GM12891 (cell line): ENCODE measurements around the gene BPI.

Experiments used
- DNase-seq: peaks from one replicate; pipeline ENCODE4 v3.0.0; 2011; ENCODE audit warnings: low spot score; ENCODE audit not compliant: insufficient read length
- FAIRE-seq: peaks from 2 replicates; lab custom pipeline; 2011; peaks lifted over from hg19 to GRCh38; lab: Jason Lieb, UNC
- PAX5 ChIP-seq: IDR thresholded peaks from 2 replicates; pipeline ENCODE4 v1.6.1; 2011; ENCODE audit warnings: low read length, moderate library complexity, mild to moderate bottlenecking; ENCODE audit not compliant: insufficient read depth, severe bottlenecking
- POLR2A ChIP-seq: IDR thresholded peaks from 2 replicates; pipeline ENCODE4 v1.6.1; 2011; ENCODE audit warnings: low read depth, low read length, control low read depth
- POLR2AphosphoS5 ChIP-seq: IDR thresholded peaks from 2 replicates; pipeline ENCODE4 v1.6.1; 2011; ENCODE audit warnings: low read depth, low read length, control low read depth
- POU2F2 ChIP-seq: IDR thresholded peaks from 2 replicates; pipeline ENCODE4 v1.6.1; 2011; ENCODE audit warnings: low read depth, mild to moderate bottlenecking, control low read depth, low read length, moderate library complexity
- SPI1 ChIP-seq: IDR thresholded peaks from 2 replicates; pipeline ENCODE4 v1.6.1; 2011; ENCODE audit warnings: low read depth, low read length, control low read depth
- TAF1 ChIP-seq: IDR thresholded peaks from 2 replicates; pipeline ENCODE4 v1.6.1; 2011; ENCODE audit warnings: low read depth, low read length, control low read depth

The BPI gene

DNA sequence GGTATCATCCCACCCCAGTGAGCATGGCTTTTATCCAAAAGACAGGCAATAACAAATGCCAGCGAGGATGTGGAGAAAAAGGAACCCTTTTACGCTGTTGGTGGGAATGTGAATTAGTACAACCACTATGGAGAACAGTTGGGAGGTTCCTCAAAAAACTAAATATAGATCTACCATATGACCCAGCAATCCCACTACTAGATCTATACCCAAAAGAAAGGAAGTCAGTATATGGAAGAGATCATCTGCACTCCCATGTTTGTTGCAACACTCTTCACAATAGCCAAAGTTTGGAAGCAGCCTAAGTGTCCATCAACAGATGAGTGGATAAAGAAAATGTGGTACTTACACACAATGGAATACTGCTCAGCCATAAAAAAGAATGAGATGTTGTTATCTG lies 37.5 kb upstream of the BPI start:
- no peak for TF ChIP-seq TAF1
- TF ChIP-seq PAX5: no peak
- no peak for TF ChIP-seq POLR2AphosphoS5
- TF ChIP-seq SPI1: no peak
- no peak for TF ChIP-seq POLR2A
- TF ChIP-seq POU2F2: no peak
- DNase-seq (no peak), FAIRE-seq (no peak)

DNA sequence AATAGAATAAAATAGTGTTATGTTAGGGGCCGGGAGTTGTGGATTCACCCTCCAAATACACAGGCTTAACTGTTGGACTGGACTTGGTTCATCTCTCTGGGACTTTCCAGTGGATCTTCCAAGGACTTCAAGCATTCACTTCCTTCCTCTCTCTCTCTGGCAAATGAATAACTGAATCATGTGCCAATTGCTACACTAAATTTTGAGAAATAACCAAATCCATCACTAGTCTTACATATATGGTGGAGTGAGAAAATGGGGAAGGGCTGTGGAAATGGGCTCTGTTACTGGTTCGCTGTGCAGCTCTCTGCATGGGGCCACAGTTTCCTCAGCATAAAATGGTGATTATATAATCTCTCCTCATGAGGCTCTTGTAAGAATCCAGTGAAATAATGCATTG lies 36.7 kb upstream of the BPI start:
- DNase-seq (no peak), FAIRE-seq (no peak)
- TF ChIP-seq POLR2A: no peak
- no peak for TF ChIP-seq POLR2AphosphoS5
- TF ChIP-seq SPI1: no peak
- TF ChIP-seq POU2F2: no peak
- TF ChIP-seq TAF1: no peak
- TF ChIP-seq PAX5: no peak

DNA sequence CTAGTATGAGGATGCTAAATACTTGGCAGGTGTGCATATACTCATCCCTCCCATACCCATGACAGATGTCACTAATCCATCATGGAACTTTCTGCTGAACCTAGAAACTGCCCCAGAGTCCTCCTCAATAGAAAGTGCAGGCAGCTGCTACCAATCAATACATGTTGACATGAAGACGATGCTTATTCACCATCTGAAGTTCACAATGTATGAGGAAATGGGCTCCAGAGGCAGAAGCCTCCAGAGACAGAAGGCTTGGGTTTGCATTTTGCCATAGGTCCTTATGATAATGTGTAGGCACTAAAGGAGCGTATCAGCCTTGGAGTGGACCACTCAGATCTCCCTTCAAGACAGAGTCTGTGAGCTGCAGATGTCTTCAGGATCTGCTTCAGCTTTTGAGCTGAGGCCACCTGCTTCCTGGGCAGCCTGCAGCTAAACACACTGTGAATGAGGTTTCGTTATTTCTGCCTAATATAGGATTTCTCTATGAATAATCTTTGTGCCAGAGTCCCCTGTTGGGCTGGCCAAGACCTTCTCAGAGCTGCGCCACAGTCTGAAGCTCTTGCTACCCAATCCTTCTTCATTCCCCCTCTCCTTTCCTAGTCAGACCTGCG lies 35.9 kb upstream of the BPI start:
- TF ChIP-seq POLR2A: no peak
- no peak for TF ChIP-seq TAF1
- TF ChIP-seq POU2F2: no peak
- no peak for TF ChIP-seq POLR2AphosphoS5
- no peak for TF ChIP-seq PAX5
- no peak for TF ChIP-seq SPI1
- DNase-seq (no peak), FAIRE-seq (no peak)

DNA sequence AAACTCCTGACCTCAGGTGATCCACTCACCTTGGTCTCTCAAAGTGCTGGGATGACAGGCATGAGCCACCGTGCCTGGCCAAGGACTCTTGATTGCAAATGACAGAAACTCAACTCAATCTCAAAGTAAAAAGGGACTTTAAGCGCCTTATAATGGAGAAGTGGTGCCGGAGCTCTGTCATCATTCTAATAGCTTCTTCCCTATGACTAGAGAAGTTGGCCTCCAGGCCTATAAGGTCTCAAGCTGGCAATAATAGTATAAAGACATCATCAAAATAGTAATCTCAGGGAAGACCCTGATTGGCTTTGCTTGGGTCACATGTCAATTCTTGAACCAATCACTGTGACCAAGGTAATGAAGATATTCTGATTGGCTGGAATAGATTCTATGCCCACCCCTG lies 34.9 kb upstream of the BPI start:
- TF ChIP-seq PAX5 (no peak), POLR2A (no peak), SPI1 (no peak), POLR2AphosphoS5 (no peak), POU2F2 (no peak), TAF1 (no peak)
- DNase-seq: no peak
- no peak for FAIRE-seq

DNA sequence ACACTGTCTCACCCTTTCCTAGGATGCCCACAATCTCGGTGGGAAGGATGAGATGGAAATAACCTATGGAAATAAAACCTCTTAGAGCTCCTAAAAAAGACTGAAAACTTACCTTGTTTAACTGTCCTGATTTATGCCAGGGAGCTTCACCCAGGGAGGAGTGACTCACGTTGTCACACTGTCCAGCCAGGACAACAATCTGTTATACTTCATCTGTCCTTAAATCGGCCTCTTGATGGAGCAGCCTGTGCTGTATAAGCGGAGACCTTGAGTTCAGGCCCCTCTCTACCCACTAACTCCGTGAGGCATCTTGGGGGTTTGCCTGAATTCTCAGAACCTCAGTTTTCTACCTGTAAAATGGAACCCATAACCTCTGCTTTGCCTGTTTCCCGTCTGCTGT lies 34.2 kb upstream of the BPI start:
- FAIRE-seq: no peak

DNA sequence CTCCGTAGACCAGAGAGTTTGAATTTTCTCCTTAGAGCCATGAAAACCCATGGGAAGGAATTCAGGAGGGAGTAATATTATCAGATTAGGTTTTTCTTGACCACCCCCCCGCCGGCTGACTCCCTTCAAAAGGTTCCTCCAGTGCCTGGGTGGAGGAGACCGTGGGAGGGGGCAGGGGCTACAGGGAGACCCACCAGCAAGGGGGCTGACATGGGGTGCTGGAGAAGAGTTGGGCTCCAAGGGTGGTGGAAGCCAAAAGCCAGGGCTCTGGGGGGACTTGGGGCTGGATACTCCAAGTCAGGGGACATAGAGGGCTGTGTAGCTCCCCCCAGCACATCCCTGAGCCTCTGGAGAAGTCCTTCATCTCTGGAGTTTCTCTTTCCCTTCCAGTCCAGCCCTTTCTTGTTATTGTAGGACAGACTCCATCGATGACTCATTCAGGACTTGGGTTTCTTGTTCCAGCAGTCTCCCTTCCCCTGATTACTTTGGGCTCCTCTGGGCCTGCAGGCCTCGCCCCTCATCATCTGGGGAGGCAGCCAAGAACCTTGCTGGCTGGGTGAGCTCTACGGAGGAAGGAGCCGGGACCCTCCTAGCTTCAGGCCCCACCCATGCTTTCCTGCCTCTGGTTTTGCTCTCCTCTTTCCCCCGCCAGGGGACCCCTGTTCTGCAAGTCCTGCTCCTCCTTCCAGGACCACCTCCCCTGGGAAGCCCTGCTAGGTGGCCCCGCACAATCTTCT lies 32.9 kb upstream of the BPI start:
- no peak for DNase-seq
- no peak for TF ChIP-seq PAX5
- TF ChIP-seq TAF1: no peak
- TF ChIP-seq POU2F2: no peak
- TF ChIP-seq SPI1: no peak
- FAIRE-seq: no peak

More for the DNA sequence above, 34.2 kb upstream of the BPI start:
- TF ChIP-seq POU2F2 (no peak), PAX5 (no peak), SPI1 (no peak), POLR2A (no peak), POLR2AphosphoS5 (no peak), TAF1 (no peak)
- DNase-seq: no peak

DNA sequence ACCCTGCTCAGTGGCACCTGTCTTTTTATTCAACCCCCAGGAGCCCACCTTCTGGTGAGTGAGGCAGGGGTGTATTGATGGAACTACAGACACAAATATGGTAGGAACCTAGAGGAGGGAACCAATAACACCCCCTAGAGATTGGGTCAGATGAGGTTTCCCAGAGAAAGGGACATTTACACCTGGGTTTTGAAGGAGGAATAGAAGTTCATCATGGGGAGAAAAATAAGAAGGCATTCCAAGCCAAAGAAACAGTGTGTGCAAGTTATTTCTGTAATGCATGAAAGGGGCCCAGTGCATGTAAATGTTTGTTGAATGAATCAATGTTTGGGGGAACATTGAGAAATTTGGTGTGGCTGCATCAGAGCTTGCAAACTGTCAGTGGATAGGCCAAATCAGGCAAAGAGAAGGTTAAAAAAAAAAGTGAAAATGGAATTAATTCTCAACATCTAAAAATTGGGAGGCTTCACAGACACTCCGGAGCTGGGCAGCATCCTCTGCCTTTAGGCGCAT lies 32.3 kb upstream of the BPI start:
- DNase-seq (no peak), FAIRE-seq (no peak)
- TF ChIP-seq PAX5 (no peak), POLR2AphosphoS5 (no peak), SPI1 (no peak), POLR2A (no peak), TAF1 (no peak), POU2F2 (no peak)

DNA sequence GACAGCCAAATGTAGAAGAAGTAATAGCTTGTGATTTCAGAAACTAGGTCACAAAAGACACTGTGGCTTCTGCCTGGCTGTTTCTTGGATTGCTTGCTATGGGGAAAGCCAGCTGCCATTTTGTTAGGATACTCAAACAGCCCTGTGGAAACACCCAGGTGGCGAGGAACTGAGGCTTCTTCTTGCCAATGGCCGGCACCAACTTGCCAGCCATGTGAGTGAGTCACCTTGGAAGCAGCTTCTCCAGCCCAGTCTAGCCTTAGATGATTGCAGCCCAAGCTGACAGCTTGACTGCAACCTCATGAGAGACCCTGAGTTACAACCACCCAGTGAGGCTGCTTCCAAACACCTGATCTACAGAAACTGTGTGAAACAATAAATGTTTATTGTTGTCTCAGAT lies 31.6 kb upstream of the BPI start:
- no peak for TF ChIP-seq POU2F2
- no peak for TF ChIP-seq POLR2A
- no peak for TF ChIP-seq TAF1
- TF ChIP-seq PAX5: no peak
- TF ChIP-seq SPI1: no peak
- no peak for TF ChIP-seq POLR2AphosphoS5
- no peak for DNase-seq
- no peak for FAIRE-seq

DNA sequence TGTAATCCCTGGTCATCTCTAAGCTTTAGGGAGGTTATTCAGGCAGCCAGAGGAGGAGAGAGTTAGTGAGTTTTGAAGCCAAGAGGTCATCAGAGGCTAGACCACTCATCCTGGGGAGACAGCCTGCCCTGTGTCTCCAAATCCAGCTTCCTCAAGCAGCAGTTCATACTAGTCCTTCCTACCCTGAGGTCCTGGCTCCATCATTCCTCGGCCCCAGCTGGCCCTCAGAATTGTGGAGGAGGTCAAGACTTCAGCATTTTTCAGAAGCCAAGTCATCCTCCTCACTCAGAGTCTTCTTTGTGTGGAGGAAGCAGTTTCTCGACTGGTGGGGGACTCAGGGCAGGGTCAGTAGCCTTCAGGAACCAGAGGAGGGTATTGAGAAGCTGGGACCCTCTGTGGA lies 31.0 kb upstream of the BPI start:
- DNase-seq (no peak), FAIRE-seq (no peak)
- TF ChIP-seq POLR2A (no peak), TAF1 (no peak)
